Upper lobe of left lung (tissue), 4 donors: ENCODE results near the gene IGSF3.
"Not testable (repeated sequence)": the region's sequence is repeated elsewhere in the genome, so short reads cannot be mapped to it uniquely, and the experiment has no call there.

Experiments used
- CTCF ChIP-seq, 6 experiments: fragments of 450-650 bp in 4 of 6; fragments of 200-600 bp in 2 of 6; sonication (generic) in 2 of 6; IDR thresholded peaks; one replicate each; pipeline ENCODE4 v1.5.1; 2016 to 2019; ENCODE audit warnings: antibody characterized with exemption in 6 of 6
- EP300 ChIP-seq, 4 donors: sonication (generic); formaldehyde crosslinking; IDR thresholded peaks; one replicate each; pipeline ENCODE4 v1.5.1; 2017; ENCODE audit warnings: antibody characterized with exemption in 4 of 4, control low read depth in 2 of 4

- not testable (repeated sequence) for TF ChIP-seq CTCF, EP300 (IDR thresholded peaks at IDR 0.05)
These were observed 53.7 kb downstream of the IGSF3 start for GRCh38 chr1:116613825-116614224.
